Cardiac fibroblast (primary cell): Measurements from ENCODE around the gene GPBP1.
"Not testable (repeated sequence)": the region's sequence is repeated elsewhere in the genome, so short reads cannot be mapped to it uniquely, and the experiment has no call there.

Experiments
- DNase-seq, 2 donors: peaks; one replicate each; pipeline versions ENCODE4 v3.0.0 to v3.0.0-alpha.2; 2010; ENCODE audit warnings: low read depth in 2 of 2
- H3K4me3 ChIP-seq, 2 donors: replicated peaks in 1 of 2; 1 replicate in 1 of 2; 2 replicates in 1 of 2; pipeline ENCODE4 v1.5.1; 2011; ENCODE audit warnings: low read depth in 2 of 2, low read length in 2 of 2, mild to moderate bottlenecking in 2 of 2, moderate library complexity in 1 of 2
- CTCF ChIP-seq: IDR thresholded peaks from one replicate; pipeline ENCODE4 v1.5.1; 2011; ENCODE audit warnings: low read depth, mild to moderate bottlenecking, low read length, inconsistent platforms

The GPBP1 gene

GRCh38 chr5:57189515-57189914 lies 15.7 kb downstream of the GPBP1 start:
- no peak for TF ChIP-seq CTCF
- no peak for DNase-seq
- no peak overlapping the region for H3K4me3 ChIP-seq

GRCh38 chr5:57190593-57190992 lies 16.7 kb downstream of the GPBP1 start:
- DNase-seq = no peak
- H3K4me3 ChIP-seq = no peak overlapping the region
- TF ChIP-seq CTCF = no peak

GRCh38 chr5:57191163-57191562 lies 17.3 kb downstream of the GPBP1 start:
- no peak for DNase-seq
- H3K4me3 ChIP-seq = no peak overlapping the region
- no peak for TF ChIP-seq CTCF

GRCh38 chr5:57191986-57192385 lies 18.1 kb downstream of the GPBP1 start:
- DNase-seq = no peak
- no peak overlapping the region for H3K4me3 ChIP-seq
- TF ChIP-seq CTCF = no peak

GRCh38 chr5:57192832-57193231 lies 19.0 kb downstream of the GPBP1 start:
- DNase-seq, H3K4me3 ChIP-seq: not testable (repeated sequence)

GRCh38 chr5:57193757-57194413 lies 20.0 kb downstream of the GPBP1 start:
- no peak for TF ChIP-seq CTCF
- H3K4me3 ChIP-seq = no peak overlapping the region
- no peak for DNase-seq

GRCh38 chr5:57194653-57195052 lies 20.8 kb downstream of the GPBP1 start:
- DNase-seq = no peak
- TF ChIP-seq CTCF = no peak

More at GRCh38 chr5:57194653-57195052, 20.8 kb downstream of the GPBP1 start:
- no peak overlapping the region for H3K4me3 ChIP-seq
